Jurkat, Clone E6-1 (cell line): ENCODE data around the gene VIPR2.

Experiments used
- DNase-seq: peaks from one replicate; pipeline ENCODE4 v3.0.0-alpha.2; 2011; ENCODE audit warnings: low read depth, low spot score
- H3K4me3 ChIP-seq: 2 replicates; pipeline ENCODE4 v1.5.1; 2011; ENCODE audit warnings: mild to moderate bottlenecking, low read length, control low read depth, moderate library complexity

The VIPR2 gene

GRCh38 chr7:159098811-159099655, 45.6 kb downstream of the VIPR2 start:
- H3K4me3 ChIP-seq = no peak overlapping the region
- DNase-seq = no peak

DNA sequence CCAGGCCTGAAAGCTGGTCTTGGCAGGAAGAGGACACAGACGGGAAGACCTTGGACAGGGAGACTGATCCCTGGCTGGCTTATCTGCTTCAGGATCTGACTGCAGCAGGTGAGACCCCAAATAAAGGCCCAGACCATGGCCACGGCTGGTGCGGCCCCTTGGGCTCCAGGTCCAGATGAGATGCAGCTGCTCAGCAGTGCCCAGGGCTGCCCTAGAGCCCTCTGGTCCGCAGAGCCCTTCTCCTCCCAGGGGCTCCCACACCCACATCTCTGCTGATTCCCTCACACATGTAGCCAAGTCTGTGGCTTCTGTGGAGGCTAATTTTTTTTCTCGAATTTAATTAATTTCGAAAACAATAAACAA, 46.3 kb downstream of the VIPR2 start:
- DNase-seq = no peak
- no peak overlapping the region for H3K4me3 ChIP-seq

DNA sequence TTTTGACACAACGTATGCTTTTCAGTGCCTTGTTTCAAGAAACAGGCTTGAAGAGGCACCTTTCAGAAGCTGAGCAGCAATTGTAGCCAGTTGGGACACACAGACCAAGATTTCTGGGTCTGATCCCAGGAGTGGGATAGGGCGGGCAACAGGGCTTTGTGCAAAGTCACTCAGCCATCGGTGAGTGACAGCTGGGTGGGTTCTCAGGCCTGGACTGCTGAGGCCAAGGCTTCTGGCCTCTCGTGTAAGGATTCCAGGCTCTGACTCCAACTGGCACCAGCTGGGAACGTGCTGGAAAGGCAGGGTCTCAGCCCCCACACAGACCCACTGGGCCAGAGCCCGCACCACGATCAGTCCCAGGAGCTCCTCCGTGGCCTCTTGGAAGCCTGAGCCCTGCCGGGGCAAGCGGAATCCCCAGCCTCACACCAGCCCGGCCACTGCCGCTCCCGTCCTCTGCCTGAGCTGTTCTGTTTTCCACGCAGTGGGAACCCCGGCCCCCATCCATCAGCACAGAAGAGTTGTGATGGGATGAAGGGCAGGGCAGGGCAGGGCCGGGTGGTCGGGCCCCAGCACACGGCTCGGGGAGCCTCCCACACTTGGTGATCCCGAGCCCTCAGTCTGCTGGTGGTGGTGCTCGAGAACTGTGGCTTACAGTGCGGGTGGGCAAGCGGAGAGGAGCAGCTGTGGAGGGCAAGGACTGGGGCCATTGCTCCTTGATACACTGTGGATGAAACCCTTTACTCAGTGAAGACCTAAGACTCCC, 46.8 kb downstream of the VIPR2 start:
- no peak for DNase-seq
- H3K4me3 ChIP-seq = no peak overlapping the region

DNA sequence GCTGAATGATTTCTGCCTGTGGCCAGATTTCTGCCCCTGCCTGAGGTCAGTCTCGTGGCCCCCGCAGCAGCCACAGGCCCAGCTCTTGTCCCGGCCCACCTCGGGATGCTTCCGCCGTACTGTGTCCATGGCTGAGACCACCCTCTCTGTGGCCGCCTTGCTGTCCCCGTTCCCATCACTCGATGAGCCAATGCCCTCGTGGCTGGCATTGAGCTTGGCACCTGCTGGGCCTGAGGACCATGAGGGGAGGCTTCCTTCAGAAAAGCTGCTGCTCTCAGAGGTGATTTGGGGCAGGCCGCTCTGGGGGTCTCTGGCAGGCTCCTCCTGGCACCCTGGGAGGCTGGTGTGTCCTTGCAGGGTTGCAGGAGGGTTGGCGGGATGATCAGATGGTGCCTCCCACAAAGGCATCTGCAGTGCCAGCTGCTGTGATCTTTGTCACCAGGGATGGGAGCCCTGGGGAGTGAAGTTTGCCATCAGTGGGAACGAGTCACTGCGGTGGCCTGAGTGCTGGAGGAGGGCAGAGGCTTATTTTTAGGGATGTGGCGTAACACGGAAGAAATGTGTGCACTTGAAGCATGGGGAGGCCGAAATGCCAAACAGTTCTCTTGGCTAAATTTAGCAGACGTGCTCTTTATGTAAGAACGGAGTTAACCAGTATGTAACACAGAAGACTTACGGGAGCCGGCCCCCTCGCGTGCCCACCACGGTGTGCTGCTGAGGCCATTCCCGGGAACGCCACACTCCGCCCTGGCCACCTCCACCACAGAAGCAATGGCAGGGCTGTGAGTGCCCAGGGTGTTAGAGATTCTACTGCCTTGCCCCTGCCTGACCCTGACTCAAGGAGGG, 47.7 kb downstream of the VIPR2 start:
- no peak for DNase-seq
- no peak overlapping the region for H3K4me3 ChIP-seq

- H3K4me3 ChIP-seq = no peak overlapping the region
- DNase-seq = no peak
Measured at GRCh38 chr7:159095979-159096411, 48.7 kb downstream of the VIPR2 start.

DNA sequence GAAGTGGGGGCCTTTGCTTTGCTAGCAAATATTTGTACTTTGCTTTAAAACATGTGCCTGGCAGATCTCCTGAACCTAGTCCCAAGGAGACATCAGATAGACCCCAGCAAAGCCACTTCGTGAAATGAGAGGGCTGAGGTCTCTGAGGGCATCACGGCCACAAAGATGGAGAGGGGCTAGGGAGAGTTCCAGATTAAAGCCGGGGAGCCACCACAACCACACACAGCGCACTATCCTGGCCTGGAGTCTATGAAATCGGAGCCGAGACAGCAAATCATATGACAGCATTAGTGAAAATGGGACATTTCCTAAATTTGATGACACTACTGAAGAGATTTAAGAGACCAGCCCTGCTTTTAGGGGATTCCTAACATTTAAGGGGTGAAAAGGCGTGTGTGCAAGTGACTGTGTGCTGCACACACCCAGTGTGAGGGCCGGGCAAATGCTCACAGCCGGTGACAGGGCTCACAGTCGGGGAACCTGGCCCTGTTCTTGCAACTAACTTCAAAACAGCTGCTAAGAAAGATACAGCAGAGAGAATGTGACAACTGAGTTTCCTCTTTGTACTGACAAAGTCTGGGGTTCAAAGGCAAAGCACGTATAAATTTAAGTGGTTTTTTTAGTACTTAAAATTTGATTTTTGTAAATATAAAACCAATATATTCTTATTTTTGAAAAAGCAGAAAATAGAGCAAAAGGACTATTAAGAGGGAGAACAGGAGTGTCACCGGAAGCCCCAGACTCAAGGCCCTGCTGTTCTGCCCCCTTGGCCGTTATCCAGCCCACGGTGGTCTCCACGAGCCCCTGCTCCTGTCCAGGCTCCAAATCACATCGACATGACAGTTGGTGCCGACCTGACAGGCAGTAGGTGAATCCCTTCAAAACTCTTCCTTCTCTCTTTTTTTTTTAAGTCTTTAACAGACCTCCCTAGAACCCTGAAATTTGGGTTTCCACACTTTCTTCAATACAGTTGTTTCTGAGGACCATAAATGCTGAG, 49.5 kb downstream of the VIPR2 start:
- no peak overlapping the region for H3K4me3 ChIP-seq
- DNase-seq = no peak

DNA sequence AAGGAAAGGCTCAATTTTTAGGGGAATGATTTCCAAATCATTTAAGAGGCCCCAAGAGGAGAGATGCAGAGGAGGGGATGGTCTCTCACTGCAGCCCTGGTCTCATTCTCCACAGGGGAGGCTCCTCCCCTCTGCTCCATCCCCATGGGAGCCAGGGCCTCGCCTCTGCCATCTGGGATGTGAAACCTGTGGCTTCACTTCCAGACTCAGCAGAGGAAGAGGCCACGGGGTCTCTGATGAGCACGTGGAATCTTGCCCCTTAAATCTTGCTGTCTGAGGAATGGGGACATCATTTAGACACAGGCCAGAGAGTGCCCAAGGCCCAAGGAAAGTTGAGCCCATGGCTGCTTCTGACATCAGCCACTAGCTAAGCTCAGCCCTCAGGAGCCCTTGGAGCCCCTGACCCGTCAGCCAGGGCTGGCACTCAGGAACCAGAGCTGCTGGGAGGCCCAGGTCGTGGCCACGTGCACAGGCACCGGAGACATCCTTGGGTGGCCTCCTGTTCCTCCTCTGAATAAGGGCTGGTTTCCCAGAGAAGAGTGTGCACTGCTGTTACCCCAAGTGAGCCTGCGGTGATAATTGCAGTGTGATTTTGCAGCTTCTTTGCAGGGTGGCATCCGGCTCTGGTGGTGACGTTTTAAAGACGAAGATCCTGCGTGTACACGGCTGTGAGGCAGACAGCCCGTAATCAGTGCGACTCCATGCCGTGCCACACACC, 50.5 kb downstream of the VIPR2 start:
- no peak for DNase-seq
- H3K4me3 ChIP-seq = no peak overlapping the region

DNA sequence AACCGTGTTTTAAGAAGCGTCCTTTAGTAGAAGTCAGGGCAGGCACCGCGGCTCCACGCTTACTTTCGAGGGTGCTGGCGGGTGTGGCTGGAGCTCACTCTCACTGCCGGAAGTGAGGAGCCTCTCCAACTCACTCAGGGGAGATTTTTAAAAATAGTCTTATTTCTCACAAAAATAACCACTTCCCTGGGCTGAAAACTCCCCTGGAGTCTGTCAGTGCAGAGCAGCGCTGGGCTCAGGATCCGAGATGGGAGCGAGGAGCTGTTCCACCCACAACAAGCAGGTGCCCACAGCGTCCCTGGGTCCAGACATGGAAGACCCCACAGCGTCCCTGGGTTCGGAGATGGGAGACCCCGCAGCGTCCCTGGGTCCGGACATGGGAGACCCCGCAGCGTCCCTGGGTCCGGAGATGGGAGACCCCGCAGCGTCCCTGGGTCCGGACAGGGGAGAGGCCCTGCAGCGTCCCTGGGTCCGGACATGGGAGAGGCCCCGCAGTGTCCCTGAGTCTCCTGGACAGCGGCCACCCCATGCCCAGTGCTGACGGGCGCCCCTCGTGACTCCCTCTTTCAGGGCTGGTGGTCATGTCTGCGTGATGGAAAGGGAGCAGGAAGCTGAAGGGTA, 51.2 kb downstream of the VIPR2 start:
- no peak overlapping the region for H3K4me3 ChIP-seq
- no peak for DNase-seq

DNA sequence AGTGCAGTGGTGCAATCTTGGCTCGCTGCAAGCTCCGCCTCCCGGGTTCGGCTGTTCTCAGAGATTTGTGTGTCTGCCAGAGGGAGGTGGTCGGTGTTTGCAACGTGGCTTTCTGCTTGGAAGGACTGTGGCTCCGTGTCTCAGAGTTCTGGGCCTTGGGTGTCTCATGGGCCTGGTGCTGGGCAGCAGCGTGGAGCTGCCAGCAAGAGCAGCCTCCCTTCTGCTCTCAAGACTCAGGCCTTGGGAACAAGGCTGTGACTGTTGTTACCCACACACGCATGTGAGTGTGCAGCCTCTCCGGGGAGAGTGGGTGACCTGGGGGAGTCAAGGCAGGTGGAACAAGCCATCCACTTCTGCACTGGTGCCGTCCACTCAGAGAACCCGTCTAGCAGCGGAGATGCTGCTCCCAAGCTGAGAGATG, 52.0 kb downstream of the VIPR2 start:
- no peak for DNase-seq
- no peak overlapping the region for H3K4me3 ChIP-seq

- H3K4me3 ChIP-seq = no peak overlapping the region
- no peak for DNase-seq
Measured at GRCh38 chr7:159091480-159092475, 52.9 kb downstream of the VIPR2 start.

DNA sequence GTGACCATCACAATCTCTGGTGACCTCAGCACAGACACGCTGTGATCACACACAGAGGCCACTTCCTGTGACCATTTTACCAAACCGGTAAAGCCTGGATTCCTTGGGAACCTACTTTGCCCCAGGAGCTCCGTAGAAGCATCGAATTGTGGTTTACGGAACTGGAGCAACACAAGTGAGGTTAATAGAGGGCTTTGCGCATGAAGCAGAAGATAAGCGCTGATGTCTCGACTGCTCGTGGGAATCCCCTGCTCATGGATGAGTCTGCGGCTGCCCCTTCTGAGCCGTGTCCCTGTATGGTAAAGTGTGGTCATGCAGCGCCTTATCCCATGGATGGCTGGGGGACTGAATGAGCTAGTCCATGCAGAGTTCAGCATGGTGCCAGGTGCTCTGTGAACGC, 53.6 kb downstream of the VIPR2 start:
- no peak for DNase-seq

DNA sequence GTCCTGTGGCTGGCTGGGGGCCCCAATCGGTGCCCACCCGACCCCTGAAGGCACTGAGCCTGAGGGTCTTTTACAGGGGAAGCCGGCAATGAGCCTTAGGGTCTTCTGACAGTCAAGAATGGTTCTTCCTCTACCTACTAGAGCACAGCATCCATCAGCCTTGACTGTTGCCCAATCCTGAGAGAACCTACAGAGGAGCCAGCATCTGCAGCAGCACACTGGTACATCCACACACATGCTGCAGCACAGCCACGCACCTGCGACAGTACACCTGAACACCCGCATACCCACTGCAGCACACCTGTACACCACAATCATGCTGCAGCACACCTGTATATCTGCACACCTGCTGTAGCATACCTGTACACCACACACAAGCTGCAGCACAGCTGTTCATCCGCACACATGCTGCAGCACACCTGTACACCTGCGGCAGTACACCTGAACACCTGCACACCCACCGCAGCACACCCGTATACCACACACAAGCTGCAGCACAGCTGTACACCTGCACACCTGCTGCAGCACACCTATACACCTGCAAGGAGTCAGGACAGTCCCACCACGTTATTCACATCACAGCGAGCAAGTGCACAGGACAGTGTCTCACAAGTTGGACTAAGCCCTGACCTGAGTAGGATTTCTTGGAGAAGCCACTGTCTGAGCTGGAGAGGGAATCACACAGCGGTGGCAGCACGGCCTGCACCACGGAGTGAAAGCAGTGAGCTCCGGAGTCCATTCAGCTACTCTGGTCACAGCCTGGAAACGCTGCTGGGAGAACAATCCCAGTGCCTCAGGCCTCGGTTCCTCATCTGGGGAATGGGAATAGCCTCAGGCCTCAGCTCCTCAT, 56.4 kb downstream of the VIPR2 start:
- no peak for DNase-seq
- H3K4me3 ChIP-seq = no peak overlapping the region

More for the DNA sequence above, 53.6 kb downstream of the VIPR2 start:
- no peak overlapping the region for H3K4me3 ChIP-seq

- no peak for DNase-seq
- H3K4me3 ChIP-seq = no peak overlapping the region
Measured at GRCh38 chr7:159086301-159086925, 58.3 kb downstream of the VIPR2 start.

GRCh38 chr7:159084069-159084801, 60.4 kb downstream of the VIPR2 start:
- H3K4me3 ChIP-seq = no peak overlapping the region
- no peak for DNase-seq
